AG09309 (cell line): Measurements from ENCODE around the gene NIPBL.
"Not testable (repeated sequence)": the region's sequence is repeated elsewhere in the genome, so short reads cannot be mapped to it uniquely, and the experiment has no call there.

ENCODE experiments used
- DNase-seq: peaks from one replicate; pipeline ENCODE4 v3.0.0-alpha.2; 2010; ENCODE audit warnings: low read depth
- H3K4me3 ChIP-seq: 2 replicates; pipeline ENCODE4 v1.5.1; 2011; ENCODE audit warnings: mild to moderate bottlenecking, low read depth, low read length, moderate library complexity; ENCODE audit not compliant: control insufficient read depth
- TF ChIP-seq, protein P1 (sequence below): IDR thresholded peaks from 2 replicates; pipeline ENCODE4 v1.5.1; 2011; ENCODE audit warnings: mild to moderate bottlenecking, low read depth, low read length, inconsistent platforms; ENCODE audit not compliant: insufficient read depth, control insufficient read depth; ENCODE audit errors: missing control alignments

NIPBL gene

DNA sequence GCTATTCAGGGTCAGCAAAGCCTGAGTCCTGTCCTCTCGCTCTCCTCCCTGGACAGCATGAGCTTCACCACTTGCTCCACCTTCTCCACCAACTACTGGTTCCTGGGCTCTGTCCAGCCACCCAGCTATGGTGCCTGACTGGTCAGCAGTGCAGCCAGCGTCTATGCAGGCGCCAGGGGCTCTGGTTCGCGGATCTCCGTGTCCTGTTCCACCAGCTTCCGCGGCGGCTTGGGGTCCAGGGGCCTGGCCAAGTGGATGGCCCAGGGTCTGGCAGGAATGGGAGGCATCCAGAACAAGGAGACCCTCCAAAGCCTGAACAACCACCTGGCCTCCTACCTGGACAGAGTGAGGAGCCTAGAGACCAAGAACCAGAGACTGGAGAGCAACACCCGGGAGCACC is 8.6 kb downstream of the NIPBL start:
- no peak for DNase-seq
- TF ChIP-seq, protein P1, sequence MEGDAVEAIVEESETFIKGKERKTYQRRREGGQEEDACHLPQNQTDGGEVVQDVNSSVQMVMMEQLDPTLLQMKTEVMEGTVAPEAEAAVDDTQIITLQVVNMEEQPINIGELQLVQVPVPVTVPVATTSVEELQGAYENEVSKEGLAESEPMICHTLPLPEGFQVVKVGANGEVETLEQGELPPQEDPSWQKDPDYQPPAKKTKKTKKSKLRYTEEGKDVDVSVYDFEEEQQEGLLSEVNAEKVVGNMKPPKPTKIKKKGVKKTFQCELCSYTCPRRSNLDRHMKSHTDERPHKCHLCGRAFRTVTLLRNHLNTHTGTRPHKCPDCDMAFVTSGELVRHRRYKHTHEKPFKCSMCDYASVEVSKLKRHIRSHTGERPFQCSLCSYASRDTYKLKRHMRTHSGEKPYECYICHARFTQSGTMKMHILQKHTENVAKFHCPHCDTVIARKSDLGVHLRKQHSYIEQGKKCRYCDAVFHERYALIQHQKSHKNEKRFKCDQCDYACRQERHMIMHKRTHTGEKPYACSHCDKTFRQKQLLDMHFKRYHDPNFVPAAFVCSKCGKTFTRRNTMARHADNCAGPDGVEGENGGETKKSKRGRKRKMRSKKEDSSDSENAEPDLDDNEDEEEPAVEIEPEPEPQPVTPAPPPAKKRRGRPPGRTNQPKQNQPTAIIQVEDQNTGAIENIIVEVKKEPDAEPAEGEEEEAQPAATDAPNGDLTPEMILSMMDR = no peak
- H3K4me3 ChIP-seq = no peak overlapping the region

- no peak overlapping the region for H3K4me3 ChIP-seq
- DNase-seq = no peak
- TF ChIP-seq, protein P1 = no peak
Observed at GRCh38 chr5:36885566-36886485, 9.3 kb downstream of the NIPBL start.

DNA sequence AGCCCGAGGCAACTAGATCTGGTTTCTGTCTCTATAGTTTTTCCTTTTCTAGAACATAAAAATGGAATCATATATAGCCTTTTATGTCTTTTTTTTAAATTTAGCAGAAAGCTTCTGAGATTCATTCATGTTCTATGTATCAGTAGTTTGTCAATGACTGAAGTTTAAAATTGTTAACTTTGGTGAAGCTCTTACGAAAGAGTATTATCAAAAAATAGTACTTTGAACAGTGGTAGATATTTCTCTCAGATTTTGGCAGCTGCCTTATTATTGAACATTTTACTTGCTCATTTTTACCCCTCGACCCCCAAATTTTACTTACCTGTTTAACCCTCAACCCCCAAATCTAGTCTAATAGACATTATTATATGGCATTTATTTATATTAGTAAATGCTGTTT is 10.2 kb downstream of the NIPBL start:
- TF ChIP-seq, protein P1 = no peak
- DNase-seq = no peak
- no peak overlapping the region for H3K4me3 ChIP-seq

GRCh38 chr5:36887532-36887931 is 11.0 kb downstream of the NIPBL start:
- DNase-seq = no peak
- H3K4me3 ChIP-seq = no peak overlapping the region
- TF ChIP-seq, protein P1 = no peak

- DNase-seq = no peak
- TF ChIP-seq, protein P1 = no peak
- no peak overlapping the region for H3K4me3 ChIP-seq
Observed at GRCh38 chr5:36888303-36888702, 11.7 kb downstream of the NIPBL start.

DNA sequence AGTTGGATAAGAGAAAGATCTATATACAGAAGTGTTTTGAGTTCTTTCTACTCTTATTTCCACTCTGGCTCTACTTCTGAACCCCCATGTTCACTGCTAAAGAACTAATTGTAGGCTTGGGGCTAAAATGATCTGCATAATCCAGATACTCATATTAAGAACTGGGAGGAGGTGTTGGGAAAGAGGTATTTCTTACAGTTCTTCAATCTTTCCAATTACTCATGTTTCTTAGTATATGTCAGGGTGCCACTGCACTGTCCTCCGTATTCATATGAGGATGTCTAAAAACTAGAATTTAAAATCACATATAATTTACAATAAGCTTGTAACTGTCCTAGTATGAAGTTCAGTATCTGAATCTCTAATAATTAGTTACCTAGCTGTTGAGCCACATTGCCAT is 12.7 kb downstream of the NIPBL start:
- no peak for DNase-seq
- no peak overlapping the region for H3K4me3 ChIP-seq
- TF ChIP-seq, protein P1 = no peak

DNA sequence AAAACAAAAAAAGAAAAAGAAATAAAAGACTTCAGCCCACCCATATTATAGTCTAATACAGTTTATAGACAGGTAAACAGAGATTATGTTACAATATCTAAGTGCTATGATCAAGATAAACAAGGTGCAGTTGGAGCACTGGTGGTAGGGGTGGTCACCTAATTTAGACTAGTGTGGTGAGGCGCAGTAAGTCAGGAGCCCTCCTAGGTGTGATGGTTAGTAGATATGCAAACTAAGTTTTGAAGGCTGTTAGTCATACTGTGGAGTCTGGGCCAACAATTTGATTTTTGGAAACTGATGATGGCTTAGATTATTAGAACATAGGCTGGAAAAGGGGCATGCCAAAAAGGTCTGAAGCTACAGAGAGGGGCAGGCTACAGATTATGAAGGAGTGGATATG is 14.7 kb downstream of the NIPBL start:
- no peak for DNase-seq
- no peak overlapping the region for H3K4me3 ChIP-seq
- TF ChIP-seq, protein P1 = no peak

DNA sequence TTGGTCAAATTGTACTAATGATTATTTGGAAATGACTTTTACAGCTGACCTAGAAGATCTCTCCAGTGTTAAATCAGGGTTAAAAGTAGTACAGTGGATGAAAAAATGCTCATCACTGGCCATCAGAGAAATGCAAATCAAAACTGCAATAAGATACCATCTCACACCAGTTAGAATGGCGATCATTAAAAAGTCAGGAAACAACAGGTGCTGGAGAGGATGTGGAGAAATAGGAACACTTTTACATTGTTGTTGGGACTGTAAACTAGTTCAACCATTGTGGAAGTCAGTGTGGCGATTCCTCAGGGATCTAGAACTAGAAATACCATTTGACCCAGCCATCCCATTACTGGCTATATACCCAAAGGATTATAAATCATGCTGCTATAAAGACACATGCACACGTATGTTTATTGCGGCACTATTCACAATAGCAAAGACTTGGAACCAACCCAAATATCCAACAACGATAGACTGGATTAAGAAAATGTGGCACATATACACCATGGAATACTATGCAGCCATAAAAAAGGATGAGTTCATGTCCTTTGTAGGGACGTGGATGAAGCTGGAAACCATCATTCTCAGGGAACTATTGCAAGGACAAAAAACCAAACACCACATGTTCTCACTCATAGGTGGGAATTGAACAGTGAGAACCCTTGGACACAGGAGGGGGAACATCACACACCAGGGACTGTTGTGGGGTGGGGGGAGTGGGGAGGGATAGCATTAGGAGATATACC is 15.7 kb downstream of the NIPBL start:
- H3K4me3 ChIP-seq = not testable (repeated sequence)

More for the DNA sequence above, 15.7 kb downstream of the NIPBL start:
- DNase-seq = not testable (repeated sequence)
